ENCODE measurements around the gene FTO. TPM values are rescaled to one million over a fixed set of nuclear protein-coding genes. Genes with fewer than 3 reads are reported as not detected.

FTO gene
- polyA plus RNA-seq, 1 experiment, result 135 TPM

DNA sequence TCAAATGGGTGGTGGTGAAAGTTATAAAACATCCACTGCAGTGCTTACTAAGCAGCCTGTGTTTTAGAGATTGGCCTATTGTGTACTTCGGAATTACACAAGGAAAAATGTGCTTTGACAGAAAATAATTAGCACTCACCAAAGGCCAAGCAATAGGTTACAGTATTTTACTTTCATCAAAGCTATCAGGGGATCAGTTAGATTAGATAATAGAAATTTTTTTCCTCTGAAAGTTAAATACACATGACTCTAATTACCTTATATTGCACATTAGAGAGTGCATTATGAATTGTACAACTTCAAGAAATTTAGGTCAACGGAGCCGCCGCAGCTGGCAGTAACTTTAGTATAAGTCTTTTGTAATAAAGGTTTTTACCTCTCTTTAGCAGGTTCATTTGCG lies 232.6 kb downstream of the FTO start:
- ChIA-PET CTCF (interaction anchor here (1.6 to 1.8 kb wide), 2 partner anchors 13 to 387 kb away, joined by 3 to 5 read pairs; no protein-coding TSS in a partner anchor), POLR2A (no interaction called here)
- no peak for DNase-seq (ENCODE audit: low read depth, low spot score)
- Histone ChIP-seq H3K27me3 (ENCODE audit: control insufficient read depth, insufficient read depth, low read length) (no peaks in the 10 kb centered on the region), H3K27ac (ENCODE audit: low read depth, low read length) (no peak overlapping the region), H3K4me3 (ENCODE audit: low read depth, low read length) (no peak overlapping the region), H3K9me3 (ENCODE audit: control insufficient read depth, insufficient read depth, low read length) (no peaks in the 10 kb centered on the region)
- TF ChIP-seq, protein P1, sequence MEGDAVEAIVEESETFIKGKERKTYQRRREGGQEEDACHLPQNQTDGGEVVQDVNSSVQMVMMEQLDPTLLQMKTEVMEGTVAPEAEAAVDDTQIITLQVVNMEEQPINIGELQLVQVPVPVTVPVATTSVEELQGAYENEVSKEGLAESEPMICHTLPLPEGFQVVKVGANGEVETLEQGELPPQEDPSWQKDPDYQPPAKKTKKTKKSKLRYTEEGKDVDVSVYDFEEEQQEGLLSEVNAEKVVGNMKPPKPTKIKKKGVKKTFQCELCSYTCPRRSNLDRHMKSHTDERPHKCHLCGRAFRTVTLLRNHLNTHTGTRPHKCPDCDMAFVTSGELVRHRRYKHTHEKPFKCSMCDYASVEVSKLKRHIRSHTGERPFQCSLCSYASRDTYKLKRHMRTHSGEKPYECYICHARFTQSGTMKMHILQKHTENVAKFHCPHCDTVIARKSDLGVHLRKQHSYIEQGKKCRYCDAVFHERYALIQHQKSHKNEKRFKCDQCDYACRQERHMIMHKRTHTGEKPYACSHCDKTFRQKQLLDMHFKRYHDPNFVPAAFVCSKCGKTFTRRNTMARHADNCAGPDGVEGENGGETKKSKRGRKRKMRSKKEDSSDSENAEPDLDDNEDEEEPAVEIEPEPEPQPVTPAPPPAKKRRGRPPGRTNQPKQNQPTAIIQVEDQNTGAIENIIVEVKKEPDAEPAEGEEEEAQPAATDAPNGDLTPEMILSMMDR (IDR thresholded peaks at IDR 0.05; ENCODE audit: low read depth, low read length), result no peak

DNA sequence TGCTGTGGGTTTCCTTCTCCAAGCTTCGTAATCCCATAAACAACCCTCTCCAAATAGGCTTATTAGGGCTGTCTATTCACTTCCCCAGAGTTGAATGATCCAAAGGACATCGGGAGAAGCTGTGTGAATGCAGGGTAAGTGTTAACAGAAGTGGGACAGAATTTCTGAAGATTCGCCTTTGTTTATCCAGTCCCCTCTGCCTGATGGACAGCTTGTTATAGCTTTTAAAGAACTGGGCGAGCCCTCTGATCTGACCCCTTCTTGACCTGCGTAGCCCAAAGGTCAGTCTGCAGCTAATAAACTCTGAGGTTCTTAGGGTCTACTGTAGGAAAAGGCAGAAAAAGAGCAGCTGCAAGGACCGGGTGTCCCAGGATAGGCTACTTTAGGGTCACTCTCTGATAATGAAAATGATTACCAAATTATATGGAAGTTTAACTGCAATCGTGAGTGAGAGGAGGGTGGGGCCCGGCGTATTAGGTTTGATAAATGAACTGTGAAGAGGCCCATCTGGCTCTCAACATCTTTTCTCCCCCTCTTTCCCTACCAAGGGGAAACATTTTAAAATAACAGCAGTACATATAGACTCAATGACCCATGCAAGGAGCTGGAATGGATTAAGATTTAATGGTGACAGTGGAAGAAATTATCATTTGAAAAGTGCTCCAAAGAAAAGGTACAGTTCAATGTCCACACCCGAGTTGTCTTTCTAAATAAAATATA lies 233.4 kb downstream of the FTO start:
- Histone ChIP-seq H3K4me3 (ENCODE audit: low read depth, low read length) (no peak overlapping the region), H3K27me3 (ENCODE audit: control insufficient read depth, insufficient read depth, low read length) (no peaks in the 10 kb centered on the region), H3K27ac (ENCODE audit: low read depth, low read length) (no peak overlapping the region), H3K9me3 (ENCODE audit: control insufficient read depth, insufficient read depth, low read length) (no peaks in the 10 kb centered on the region)
- CTCF ChIA-PET, result interaction anchor here (1.8 kb wide), 1 partner anchor 388 kb away, joined by 5 read pairs; no protein-coding TSS in a partner anchor
- no peak for DNase-seq (ENCODE audit: low read depth, low spot score)
- POLR2A ChIA-PET, result no interaction called here
- TF ChIP-seq, protein P1 (IDR thresholded peaks at IDR 0.05; ENCODE audit: low read depth, low read length), result no peak

DNA sequence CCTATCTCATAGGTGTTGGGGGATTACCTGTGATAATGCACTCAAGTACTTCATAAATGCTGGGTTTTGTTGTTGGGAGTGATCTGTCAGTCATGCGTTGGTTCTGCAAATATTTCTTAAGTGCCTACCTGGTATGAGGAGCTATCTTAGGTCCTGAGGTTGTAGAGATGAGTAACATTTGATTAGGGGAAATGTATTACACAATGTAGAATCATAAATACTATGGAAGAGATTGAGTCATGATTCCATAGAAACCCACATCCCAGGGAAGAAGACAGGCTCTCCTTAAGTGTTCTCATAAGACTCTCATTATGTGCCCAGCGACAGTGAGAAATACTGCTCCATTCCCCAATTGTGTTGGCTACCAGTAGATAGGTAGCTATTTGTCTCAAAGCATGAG lies 240.1 kb downstream of the FTO start:
- CTCF ChIA-PET, result interaction anchor here (1.4 kb wide), 1 partner anchor 394 kb away, joined by 3 read pairs; no protein-coding TSS in a partner anchor
- TF ChIP-seq, protein P1 (IDR thresholded peaks at IDR 0.05; ENCODE audit: low read depth, low read length), result no peak
- Histone ChIP-seq H3K9me3 (ENCODE audit: control insufficient read depth, insufficient read depth, low read length) (no peaks in the 10 kb centered on the region), H3K27ac (ENCODE audit: low read depth, low read length) (no peak overlapping the region), H3K27me3 (ENCODE audit: control insufficient read depth, insufficient read depth, low read length) (no peaks in the 10 kb centered on the region), H3K4me3 (ENCODE audit: low read depth, low read length) (no peak overlapping the region)
- POLR2A ChIA-PET, result no interaction called here
- no peak for DNase-seq (ENCODE audit: low read depth, low spot score)

DNA sequence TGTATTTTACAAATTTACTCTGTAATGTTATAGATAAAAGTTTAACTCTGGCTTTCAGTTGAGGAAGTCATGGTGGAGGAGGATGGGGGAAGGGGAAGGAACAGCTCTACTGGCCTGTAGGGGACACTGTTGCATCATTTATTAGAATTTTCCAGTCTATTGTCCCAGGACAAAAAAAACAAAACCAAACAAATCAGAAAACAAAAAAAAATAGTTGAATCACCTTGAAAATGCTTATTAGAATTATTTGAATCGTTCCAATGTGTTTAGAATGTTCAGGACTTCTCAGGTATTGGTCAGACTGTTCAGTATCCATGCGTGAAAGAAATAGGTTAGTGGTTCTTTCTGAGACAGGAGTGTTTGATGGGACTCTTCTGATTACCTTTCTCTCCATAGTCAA lies 242.0 kb downstream of the FTO start:
- Histone ChIP-seq H3K27ac (ENCODE audit: low read depth, low read length) (no peak overlapping the region), H3K27me3 (ENCODE audit: control insufficient read depth, insufficient read depth, low read length) (no peaks in the 10 kb centered on the region), H3K4me3 (ENCODE audit: low read depth, low read length) (no peak overlapping the region), H3K9me3 (ENCODE audit: control insufficient read depth, insufficient read depth, low read length) (no peaks in the 10 kb centered on the region)
- ChIA-PET CTCF (interaction anchor here (0.6 to 2.3 kb wide), 5 partner anchors 54 to 935 kb away, joined by 3 to 9 read pairs (median 4); no protein-coding TSS in a partner anchor), POLR2A (no interaction called here)
- peak; percentile 23 for DNase-seq (ENCODE audit: low read depth, low spot score)
- TF ChIP-seq, protein P1 (IDR thresholded peaks at IDR 0.05; ENCODE audit: low read depth, low read length), result peak; percentile 86

DNA sequence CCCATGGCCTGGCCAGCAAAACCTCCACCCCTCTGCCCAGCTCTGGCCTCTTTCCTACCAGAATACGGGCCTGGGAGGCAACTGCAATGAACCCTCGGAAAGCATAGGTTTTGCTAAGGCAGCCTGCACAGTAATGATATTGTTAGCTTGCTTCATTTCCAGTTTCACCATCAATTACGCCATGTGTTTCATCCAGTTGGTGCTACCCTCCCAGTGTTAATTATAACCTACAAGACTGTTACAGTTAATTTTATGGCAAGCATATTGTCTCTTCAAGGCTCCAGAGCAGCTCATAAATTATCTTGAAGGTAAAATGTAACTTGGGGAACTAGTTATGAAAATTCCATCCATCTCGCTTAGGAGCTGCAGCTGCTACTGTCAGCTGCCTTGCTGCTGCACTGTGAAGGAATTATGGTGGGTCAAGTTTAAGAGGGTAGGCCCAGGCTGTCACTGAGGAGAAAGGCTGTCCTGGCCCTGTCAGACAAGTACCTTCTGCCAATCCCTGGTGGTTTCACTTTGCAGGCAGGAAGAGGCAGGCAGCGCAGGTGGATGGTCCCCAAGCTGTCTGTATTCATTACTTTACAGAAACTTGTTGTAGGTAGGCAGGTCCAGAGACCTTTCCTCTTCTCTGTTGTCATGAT lies 242.9 kb downstream of the FTO start:
- Histone ChIP-seq H3K27ac (ENCODE audit: low read depth, low read length) (no peak overlapping the region), H3K9me3 (ENCODE audit: control insufficient read depth, insufficient read depth, low read length) (no peaks in the 10 kb centered on the region), H3K4me3 (ENCODE audit: low read depth, low read length) (no peak overlapping the region), H3K27me3 (ENCODE audit: control insufficient read depth, insufficient read depth, low read length) (no peaks in the 10 kb centered on the region)
- ChIA-PET CTCF (interaction anchor here (2.3 kb wide), 1 partner anchor 55 kb away, joined by 6 read pairs; no protein-coding TSS in a partner anchor), POLR2A (no interaction called here)
- TF ChIP-seq, protein P1 (IDR thresholded peaks at IDR 0.05; ENCODE audit: low read depth, low read length), result no peak
- no peak for DNase-seq (ENCODE audit: low read depth, low spot score)

Measured in AG04450 (cell line).